ENCODE data around the gene AXL. TPM values are rescaled to one million over a fixed set of nuclear protein-coding genes. Genes with fewer than 3 reads are reported as not detected.

Gene AXL
- total RNA-seq, 4 donors from 2014 or later, result 65.8 to 141 (median 78.7) TPM

DNA sequence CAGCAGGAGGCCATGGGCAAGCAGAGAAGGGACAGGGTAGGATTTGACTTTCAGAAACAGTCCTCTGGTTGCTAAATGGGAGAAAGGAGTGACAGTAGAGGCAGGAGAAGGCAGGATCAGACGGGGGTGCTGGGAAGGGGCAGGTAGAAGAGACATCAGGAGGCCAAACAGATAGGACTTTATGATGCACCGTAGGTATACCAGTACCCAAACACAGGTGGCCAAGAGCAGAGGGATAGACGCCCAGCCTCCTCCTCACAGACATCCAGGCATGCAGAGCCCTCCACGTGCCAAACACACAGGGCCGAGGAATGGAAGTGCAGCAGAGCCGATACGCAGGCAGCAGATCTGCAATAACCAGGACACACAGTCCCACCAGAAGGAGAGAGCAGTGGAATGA, 1.3 kb upstream of the AXL start:
- TF ChIP-seq, protein P1, sequence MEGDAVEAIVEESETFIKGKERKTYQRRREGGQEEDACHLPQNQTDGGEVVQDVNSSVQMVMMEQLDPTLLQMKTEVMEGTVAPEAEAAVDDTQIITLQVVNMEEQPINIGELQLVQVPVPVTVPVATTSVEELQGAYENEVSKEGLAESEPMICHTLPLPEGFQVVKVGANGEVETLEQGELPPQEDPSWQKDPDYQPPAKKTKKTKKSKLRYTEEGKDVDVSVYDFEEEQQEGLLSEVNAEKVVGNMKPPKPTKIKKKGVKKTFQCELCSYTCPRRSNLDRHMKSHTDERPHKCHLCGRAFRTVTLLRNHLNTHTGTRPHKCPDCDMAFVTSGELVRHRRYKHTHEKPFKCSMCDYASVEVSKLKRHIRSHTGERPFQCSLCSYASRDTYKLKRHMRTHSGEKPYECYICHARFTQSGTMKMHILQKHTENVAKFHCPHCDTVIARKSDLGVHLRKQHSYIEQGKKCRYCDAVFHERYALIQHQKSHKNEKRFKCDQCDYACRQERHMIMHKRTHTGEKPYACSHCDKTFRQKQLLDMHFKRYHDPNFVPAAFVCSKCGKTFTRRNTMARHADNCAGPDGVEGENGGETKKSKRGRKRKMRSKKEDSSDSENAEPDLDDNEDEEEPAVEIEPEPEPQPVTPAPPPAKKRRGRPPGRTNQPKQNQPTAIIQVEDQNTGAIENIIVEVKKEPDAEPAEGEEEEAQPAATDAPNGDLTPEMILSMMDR (IDR thresholded peaks at IDR 0.05), result no peak
- DNase-seq (ENCODE audit: low spot score), result no peak
- no peak for ATAC-seq (ENCODE audit: low FRiP score)

DNA sequence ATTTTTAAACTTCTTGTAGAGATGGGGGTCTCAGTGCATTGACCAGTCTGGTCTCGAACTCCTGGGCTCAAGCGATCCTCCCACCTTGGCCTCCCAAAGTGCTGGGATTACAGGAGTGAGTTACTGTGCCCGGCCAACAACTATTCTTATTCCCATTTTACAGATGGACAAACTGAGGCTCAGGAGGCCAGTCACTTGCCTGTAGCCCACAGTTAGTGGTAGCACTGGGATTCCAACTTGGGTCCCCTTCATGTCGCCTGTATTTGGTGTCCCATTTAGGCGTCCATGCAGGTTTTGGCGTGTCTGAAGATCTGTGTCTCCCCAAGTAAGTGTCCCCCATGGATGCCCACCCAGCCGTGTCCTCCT, 791 bp upstream of the AXL start:
- TF ChIP-seq, protein P1 (IDR thresholded peaks at IDR 0.05), result no peak
- ATAC-seq (ENCODE audit: low FRiP score), result no peak

DNA sequence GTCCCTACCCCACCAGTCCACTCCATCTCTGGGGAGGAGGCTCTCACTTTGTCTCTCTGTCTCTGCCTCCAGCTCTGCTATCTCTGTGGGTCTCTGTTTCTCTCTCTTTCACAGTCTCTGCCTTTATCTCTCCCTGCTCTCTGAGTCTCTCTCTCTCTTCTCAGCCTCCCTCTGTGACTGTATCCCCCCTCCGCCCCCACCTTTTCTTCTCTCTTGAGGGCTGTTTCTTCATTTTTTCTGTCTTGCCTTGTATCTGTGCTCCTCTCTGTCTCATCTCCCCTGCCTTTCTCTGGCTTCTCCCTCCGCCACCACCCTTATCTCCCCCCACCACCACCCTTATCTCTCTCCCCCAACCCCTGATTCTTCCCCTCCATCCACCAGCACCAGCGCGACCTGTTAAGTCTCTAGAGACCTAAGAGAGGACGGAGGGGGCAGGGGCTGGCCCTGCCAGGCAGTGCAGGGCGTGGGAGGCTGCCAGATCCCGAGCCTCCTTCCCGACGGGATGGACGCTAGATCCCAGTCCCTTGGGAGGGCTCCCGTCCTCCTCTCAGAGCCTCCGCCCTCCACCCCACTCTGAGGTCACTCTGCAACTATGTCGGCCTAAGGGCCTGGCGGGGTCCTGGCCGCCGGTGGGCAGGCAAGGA, 1.0 kb downstream of the AXL start:
- DNase-seq (ENCODE audit: low spot score), result no peak
- peak; percentile 37 for ATAC-seq (ENCODE audit: low FRiP score)
- TF ChIP-seq, protein P1 (IDR thresholded peaks at IDR 0.05), result no peak

More for the DNA sequence above, 791 bp upstream of the AXL start:
- DNase-seq (ENCODE audit: low spot score), result no peak

DNA sequence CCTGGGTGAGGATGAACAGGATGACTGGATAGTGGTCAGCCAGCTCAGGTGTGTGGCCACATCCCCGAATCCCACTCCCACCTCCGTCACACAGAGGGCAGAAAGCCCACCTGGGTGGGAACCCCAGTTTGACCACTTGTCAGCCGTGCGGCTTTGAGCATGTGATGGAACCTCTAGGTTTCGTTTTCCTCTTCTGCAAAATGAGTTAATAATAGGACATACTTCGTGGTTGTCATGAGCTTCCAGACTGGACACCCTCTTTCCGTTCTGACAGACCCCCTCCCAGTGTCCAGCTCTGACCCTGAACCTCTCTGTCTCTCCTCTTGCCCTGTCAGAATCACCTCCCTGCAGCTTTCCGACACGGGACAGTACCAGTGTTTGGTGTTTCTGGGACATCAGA, 1.8 kb downstream of the AXL start:
- no peak for ATAC-seq (ENCODE audit: low FRiP score)
- TF ChIP-seq, protein P1 (IDR thresholded peaks at IDR 0.05), result no peak
- DNase-seq (ENCODE audit: low spot score), result no peak

DNA sequence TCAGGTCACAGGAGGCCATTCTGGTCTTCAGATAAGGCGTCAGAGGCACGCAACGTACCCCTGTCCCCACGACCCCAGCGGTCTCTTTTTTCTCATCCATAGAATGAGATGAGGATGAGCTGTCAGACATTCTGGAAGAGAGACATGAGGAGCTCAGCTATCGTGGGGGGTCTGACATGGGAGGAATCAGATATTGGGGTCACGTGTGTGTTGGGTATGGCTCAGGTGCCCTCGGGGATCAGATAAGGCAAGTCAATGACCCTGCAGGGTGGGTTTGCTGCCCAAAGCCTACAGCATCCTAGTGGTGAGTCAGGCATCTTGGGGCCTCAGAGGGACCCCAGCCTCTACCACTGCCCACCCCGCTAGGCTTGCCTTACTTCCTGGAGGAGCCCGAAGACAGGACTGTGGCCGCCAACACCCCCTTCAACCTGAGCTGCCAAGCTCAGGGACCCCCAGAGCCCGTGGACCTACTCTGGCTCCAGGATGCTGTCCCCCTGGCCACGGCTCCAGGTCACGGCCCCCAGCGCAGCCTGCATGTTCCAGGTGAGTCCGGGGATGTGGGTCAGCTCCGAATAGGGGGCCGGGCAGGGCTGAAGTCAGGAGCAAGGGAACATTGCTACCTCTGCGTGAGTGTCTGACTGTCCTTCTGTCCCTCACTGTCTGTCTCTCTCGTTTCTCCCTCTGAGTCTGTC, 2.6 kb downstream of the AXL start:
- ATAC-seq (ENCODE audit: low FRiP score), result no peak
- DNase-seq (ENCODE audit: low spot score), result no peak
- TF ChIP-seq, protein P1 (IDR thresholded peaks at IDR 0.05), result no peak

DNA sequence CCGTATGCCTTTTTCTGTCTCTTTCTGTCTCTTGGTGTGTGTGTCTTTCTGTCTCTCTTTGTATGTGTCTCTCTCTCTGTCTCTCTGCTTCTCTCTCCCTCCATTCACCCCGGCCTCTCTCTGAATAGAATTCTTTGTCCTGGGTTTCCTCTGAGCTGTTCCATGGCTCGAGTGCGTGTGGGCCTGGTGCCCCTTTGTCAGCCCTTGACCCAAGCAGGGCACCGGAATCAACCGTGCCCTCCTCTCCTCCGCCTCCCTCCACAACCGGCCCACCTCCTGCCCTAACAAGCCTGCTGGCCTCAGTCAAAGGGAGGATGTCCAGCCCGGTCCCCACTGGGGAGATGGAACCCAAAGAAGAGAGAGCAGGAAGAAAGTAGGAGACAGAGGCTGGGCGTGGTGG, 3.2 kb downstream of the AXL start:
- ATAC-seq (ENCODE audit: low FRiP score), result no peak
- TF ChIP-seq, protein P1 (IDR thresholded peaks at IDR 0.05), result no peak

More for the DNA sequence above, 3.2 kb downstream of the AXL start:
- DNase-seq (ENCODE audit: low spot score), result no peak

Data from omental fat pad (tissue), 4 donors.